Activated CD8-positive, alpha-beta memory T cell treated with anti-CD3 and anti-CD28 coated beads, Interleukin-2, amount 50 U/mL, for 1 hour (primary cell): Measurements from ENCODE around the gene DDX10.
A peak's percentile ranks its signal among the peaks of the same experiment; 100 is the strongest.
"Not testable (repeated sequence)": the region's sequence is repeated elsewhere in the genome, so short reads cannot be mapped to it uniquely, and the experiment has no call there.

Experiments used
- DNase-seq: peaks from one replicate; pipeline ENCODE4 v3.0.0-alpha.2; 2020; ENCODE audit errors: extremely low read depth

The DDX10 gene

DNA sequence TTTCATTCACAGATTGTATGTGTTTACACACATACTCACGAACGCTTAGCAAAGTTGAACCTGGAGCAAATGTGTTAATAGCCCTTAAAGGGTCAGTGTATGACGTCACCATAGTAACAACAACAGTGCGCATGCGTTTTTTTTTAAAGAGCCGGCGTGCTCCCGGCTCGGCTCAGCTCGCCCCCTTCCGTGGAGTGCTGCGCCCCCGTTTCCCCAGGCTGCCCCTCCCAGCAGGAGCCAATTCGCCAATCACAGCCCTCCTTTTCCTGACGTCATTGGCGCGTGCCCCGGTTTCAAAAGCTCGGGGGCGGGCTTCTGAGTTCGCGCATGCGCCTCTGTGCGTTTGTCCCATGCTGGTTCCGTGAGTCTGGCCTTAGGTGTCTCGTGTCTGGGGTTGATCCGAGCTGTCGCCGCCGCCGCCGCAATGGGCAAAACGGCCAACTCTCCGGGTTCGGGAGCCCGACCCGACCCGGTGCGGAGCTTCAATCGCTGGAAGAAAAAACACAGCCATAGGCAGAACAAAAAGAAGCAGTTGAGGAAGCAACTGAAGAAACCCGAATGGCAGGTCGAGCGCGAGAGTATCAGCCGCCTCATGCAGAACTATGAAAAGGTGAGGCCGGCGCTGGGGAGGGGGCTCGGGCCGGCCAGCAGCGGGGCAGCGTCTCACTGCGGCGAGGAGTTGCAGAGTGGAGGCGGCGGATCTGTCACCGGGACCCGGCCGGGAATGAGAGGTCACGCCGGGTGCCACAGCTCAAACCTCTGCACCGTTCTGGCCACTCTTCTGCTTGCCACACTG is at the start of gene DDX10:
DDX10 (plus strand) TSS at position 340 of the 796 bp plus-strand sequence; CDS start at position 425, 85 bp downstream.
- peak; percentile 97 for DNase-seq

DNA sequence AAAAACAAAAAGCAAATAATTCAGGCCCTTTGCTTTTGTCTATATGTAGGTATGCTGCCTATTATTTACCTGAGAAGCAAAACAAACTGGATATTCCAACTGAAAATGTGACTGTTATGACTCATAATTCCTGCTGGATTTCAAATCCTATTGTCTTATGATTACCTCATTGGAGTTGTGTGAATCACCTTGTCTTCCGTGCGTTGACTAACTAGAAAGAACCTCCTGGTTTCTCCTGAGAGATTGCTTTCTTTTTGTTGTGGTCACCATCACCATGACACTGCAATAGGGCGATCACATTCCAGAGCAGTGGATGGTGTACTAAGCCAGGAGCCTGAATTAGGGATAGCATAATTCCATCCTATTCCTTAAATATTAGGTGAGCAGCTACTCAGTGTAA is 48.3 kb upstream of the DDX10 start:
- DNase-seq = no peak

DNA sequence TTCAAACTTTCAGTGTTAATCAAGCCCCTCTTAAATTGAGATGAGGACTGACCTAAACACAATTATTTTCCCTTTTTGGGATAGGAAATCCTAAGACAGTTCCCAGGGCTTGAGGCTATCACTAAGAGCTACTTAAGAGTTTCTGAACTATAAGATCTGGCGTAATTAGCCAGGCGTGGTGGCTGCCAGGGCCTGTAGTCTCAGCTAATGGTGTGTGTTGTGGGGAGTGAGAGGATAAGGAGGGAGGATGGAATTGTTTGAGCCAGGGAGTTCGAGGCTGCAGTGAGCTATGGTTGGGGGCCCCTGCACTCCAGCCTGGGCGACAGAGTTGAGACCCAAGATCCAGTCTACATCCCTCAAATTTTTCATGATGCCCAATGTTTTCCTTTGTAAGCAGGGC is 47.8 kb upstream of the DDX10 start:
- no peak for DNase-seq

DNA sequence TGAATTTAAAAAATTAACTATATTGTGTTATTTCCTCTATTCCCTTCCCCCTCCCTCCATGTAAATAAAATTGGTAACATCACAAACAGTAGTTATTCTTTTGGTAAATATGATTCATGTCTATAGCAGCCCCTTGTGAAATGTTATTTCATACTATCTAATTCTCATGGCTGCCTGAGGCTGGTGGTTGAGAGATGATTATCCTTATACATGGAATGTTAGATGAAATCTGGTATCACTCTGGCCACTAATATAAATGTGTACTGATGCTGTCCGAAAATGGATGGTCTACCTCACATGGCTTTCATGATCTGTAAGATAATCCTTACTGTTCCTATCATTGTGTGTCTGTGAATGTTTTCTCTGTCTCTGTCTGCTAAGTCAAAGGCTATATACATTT is 46.3 kb upstream of the DDX10 start:
- DNase-seq = no peak

DNA sequence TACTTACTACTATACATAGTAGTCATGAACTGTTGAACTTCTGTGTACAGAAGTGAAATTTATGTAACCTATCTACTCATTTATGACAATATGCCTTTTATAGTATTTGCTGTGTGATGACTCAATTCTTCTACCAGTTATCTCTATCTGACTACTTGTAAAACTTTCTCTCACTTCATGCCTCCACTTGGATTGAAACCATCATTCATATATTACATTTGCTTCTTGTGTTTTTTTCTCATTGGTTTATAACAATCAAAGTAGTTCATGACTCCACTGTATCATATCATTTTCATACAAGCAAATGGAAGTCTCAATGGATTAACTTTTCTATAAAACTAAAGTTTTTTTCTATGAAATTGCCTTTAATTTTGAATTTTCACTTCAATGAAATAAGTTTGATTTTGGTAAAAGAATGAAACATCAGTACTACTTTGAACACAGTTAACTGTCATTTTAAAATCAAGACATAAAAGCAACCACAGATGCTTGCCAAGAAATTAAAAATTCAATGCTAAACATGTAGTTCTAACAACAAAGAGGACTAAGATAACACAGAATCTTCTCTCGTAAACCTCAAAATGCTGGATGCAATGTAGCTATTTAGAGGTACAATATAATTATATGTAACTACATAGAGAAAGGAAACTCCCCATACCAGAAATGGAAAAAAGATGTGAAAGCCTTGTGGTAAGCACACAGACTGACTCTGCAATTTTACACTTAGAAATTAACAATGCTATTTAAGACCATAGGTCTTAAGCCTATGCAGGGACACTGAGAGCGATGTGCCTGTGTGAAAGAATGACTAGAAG is 43.7 kb upstream of the DDX10 start:
- no peak for DNase-seq

DNA sequence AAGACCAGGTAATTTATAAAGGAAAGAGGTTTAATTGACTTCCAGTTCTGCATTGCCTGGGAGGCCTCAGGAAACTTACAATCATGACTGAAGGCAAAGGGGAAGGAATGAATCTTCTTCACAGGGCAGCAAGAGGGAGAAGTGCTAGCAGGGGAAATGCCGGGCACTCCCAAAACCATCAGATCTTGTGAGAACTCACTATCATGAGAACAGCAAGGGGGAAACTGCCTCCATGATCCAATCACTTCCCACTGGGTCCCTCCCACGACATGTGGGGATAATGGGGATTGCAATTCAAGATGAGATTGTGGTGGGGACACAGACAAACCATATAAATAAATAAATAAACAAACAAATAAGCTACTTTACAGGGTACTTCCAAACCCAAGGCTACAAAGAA is 42.5 kb upstream of the DDX10 start:
- no peak for DNase-seq

DNA sequence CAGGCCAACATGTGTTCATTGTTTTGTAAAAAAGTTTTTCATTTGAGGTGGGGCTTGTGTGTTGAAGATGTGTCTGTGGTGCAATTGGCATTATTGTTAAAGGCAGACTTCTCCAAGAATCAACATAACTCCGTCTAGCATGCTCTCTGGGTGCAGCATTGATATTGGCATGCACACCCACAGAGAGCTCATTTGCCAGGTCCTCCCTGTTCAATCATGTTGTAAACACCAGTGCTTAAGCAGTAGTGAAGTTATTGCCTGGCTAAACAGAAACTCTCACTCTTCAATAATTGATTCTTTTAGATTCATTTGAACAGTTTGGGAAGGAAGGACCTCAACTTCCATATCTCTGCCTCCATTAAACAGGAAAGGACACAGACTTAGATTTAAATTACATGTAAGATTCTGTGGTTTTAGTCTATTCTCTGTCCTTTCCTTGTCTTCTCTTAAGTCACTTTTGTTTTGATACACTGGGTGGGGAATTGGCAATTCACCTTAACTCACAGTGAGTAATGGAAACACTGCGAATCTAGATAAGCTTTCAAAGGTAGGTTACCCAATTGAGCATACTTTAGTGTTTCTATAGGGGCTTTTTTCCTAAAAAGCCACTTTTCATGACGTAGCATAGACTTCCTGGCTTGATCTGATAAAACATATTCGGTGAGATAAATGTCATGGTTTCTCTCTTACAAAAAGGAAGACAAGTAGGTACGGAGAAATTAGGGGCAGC is 40.5 kb upstream of the DDX10 start:
- DNase-seq = no peak

DNA sequence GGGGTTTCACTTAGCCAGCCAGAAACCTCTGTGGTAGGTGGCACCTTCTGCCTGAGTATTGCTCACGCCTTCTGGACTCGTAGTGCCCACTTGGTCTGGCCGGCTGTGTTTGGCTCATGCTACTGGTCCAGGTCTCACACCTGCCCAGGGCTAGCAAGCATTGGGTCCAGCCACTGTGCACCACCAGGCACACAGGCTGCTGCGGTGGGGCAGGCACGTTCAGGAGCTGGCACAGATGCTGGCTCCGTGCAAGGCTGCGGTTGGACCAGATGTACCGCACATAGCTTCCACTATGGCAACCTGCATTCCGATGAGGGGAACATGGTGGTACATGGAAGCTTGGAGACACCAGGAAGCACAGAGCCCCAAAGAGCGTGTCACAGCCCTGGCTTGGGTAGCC is 36.5 kb upstream of the DDX10 start:
- no peak for DNase-seq

DNA sequence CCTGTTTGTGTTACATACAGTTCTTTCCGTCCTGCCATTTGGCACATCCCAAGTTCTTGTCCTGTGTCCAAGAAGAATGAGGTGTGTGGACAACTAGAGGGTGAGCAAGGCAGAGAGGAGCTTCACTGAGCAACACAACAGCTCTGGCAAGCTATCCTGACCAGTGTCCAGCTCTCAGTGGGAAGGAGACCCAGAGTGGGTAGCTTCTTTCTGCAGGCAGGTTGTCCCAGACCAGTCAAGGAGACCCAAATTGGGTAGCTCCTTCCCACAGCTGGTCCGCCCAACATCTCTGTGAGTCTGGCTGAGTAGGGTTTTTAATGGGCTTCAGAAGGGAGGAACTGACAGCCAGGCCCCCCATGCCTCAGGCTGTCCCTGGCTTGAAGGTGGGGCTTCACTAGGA is 36.1 kb upstream of the DDX10 start:
- no peak for DNase-seq

DNA sequence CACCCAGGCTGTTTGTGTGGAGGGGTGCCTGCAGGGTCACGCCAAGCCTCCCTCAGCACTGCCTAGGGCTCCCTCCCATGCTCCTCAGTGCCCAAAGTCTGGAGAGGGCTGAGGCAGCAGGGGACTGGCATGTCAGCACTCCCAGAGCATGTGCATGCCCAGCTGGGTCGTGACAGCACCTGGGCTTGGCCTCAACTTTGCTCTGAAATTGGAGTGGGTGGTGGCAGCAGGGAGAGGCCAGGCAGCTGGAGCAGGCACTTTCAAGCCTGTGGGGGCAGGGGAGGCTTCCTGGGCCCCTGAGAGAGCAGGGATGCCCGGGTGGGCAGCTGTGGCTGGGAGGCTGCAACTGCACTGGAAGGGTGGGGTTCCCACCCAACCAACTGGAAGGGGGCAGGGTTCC is 35.6 kb upstream of the DDX10 start:
- no peak for DNase-seq

DNA sequence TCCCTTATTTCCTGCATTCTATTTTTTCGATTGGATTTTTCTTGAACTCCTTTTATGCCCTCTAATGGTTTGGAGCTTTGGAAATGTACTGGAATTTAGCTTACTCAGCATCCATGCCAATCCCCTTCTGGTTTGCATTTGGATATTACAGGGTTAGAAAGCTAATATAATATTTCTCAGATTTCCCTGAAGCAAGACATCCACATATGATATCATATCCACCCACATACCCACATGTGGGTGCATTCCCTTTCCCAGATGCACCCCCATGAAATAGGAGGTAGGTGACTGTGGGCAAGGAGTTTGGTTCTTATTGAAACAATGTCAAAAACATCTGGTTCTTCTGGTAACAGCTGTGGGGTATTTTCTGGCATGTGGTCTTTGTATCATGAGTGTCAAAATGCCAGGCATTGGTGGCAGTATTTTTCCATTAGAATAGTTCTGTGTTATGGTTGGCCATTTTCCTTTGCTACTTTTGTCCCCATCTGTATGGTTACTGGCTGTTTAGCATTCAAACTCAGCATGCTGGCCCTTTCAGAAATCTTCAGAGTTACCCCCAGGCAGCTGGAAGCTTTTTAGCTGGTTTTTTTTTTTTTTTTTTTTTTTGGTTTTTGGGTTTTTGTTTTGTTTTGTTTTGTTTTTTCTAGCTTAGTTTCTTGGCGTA is 32.7 kb upstream of the DDX10 start:
- no peak for DNase-seq

DNA sequence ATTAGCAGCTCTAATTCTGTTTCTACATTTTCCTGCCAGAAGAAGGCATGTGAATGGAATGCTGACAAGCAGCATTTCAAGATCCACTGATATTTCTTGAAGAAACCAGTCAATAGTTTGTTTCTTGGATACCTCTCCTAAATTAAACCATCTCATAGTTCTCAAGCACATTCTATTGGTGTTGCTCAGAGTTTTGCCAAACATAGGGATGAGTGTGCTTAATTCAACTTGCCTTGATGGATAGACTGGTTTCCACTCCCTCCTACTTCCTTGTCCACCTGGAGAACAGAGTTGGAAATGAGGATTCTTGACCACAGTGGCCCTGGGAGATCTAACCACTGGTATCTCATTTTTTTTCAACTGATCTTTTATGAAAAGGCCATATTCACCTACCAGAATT is 29.8 kb upstream of the DDX10 start:
- no peak for DNase-seq

DNA sequence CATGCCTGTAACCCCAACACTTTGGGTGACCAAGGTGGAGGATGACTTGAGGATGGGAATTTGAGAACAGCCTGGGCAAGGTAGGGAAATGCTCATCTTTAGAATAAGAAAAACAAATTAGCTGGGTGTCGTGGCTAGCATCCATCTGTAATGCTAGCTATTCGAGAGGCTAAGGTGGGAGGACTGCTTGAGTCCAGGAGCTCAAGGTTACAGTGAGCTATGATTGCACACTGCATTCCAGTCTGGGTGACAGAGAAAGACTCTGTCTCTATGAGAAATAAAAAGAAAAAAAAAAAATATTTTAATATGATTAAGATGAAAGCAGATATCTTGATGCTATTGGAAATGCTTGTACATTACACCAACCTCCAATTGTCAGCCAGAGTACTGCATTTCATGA is 28.6 kb upstream of the DDX10 start:
- no peak for DNase-seq

DNA sequence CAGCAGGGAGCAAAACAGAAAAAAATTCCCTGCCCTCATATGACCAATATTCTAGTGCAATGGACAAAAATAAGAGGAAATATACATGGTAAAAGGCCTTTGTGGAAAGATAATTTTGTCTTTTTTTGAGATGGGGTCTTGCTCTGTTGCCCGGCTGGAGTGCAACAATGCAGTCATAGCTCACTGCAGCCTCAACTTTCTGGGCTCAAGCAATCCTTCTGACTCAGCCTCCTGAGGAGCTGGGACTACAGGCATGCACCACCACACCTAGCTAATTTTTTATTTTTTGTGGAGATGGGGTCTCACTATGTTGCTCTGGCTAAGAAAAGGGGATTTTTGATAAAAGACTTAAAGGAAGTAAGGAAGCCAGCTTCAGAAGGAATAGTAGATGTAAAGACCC is 25.7 kb upstream of the DDX10 start:
- DNase-seq = no peak

DNA sequence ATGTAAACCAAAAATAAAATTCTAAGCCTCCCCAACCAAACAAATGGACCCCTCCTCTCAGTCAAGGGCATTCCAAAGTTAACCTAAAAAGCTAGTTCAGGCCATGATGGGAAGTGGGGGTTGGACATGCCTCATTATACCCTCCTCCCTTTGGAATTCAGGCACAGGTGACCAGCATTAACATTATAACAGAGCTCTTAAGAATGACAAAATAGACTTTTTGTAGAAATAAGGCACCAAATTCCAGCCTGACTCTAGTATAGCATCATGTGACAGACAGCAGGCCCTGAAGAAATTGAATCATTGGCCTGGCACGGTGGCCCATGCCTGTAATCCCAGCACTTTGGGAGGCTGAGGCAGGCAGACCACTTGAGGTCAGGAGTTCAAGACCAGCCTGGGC is 23.1 kb upstream of the DDX10 start:
- DNase-seq = not testable (repeated sequence)

DNA sequence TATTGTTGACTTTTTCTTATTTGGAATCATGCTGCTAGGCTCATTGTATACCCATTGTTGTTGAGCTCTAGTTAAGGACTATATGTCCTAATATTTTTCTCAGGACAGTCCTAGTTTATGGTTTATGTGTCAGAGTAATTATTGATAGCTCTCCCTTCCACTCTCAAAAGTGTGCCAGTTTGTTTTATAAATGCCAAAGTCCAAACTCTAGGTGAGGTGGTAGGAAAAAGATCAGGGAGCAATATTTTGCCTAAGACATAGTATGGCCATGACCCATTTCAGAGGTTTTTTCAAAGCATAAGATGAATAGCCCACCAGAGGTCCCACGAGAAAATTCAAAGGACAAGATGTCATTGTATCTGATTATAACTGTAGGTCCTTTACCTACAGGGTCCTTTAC is 20.9 kb upstream of the DDX10 start:
- no peak for DNase-seq

DNA sequence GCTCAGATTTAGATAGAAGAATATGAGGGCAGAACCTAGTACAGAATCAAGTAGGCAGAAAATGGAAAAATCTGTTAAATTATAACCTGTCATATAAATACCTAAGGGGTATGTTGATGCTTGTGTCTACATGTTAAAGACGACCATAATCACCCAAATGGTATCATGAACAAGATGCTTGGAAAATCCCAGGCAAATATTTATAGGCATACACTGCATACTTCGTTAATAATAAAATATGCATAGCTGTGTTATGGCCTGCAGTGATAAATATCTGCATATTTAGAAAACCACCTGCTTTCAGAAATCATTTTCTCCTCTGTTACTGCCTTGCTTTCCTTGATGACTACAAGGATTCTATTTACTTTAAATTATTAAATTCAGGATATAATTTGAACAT is 18.9 kb upstream of the DDX10 start:
- no peak for DNase-seq

DNA sequence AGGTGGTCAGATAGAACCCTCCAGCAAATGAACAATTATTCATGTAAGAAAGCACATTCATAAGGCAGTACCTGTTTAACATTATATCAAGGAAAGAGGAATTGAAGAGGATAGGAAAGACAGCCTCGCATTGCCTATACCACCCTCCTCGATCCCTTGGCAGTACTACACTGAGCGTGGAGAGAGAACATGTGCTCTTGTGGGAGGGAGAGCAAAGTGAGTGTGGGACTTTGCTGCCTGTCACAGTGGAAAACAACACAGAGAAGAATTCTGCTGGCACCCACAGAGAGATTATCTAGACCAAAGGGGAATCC is 17.5 kb upstream of the DDX10 start:
- DNase-seq = no peak

DNA sequence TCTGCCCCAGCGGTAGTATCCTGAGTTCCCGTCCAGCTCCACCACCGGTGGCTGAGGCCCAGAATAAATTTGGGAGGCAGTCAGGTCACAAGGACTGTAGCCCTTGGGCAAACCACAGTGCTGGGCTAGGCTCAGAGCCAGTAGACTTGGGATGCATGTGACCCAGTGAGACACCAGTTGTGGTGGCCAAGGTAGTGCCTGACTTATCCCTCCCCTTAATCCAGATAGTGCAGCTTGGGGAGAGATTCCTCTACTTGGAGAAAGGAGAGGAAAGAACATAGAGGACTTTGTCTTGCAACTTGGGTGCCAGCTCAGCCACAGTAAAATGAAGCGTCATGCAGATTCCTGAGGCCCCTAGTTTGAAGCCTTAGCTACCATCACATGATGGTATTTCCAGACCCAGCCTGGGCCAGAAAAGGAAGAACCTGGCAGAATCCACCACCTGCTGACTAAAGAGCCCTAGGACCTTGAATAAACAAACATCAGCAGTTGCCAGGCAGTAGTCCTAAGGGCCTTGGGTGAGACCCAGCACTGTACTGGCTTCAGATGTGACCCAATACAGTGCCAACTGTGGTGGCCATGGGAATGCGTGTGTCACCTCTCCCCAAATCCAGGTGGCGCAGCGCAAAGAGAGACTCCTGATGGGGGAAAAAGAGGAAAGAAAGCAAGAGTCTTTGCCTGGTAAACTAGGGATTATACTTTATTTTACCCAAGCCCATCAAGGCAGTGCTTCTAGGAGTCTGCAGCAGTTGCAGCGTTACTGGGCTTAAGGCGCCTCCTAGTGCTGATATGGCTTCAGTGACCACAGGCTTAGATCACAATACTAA is 17.0 kb upstream of the DDX10 start:
- peak; percentile 18 for DNase-seq

DNA sequence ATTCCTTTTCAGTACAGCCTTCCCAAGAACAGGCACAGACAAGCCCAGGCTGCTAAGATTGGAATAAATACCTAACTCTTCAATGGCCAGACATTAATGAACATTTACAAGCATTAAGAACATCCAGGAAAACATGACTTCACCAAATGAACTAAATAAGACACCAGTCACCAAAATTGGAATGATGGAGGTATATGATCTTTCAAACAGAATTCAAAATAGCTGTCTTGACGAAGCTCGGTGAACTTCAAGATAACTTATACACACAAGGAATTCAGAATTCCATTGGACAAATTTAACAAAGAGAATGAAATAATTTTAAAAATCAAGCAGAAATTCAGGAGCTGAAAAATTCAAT is 16.4 kb upstream of the DDX10 start:
- DNase-seq = no peak

DNA sequence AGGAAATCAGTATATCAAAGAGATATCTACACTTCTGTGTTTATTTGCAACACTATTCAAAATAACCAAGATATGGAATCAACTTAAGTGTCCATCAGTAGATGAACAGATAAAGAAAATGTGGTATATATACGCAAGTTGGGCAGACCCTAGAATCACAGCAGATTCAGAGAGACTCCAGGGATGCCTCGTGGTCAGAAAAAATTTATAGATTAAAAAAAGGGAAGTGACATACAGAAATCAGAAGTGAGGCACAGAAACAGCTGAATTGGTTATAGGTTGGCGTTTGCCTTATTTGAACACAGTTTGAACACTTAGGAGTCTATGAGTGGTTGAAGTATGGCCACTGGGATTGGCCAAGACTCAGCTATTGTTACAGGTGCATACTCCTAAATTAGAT is 10.8 kb upstream of the DDX10 start:
- DNase-seq = not testable (repeated sequence)
